ENCODE data around the gene MAP1S.

DNA sequence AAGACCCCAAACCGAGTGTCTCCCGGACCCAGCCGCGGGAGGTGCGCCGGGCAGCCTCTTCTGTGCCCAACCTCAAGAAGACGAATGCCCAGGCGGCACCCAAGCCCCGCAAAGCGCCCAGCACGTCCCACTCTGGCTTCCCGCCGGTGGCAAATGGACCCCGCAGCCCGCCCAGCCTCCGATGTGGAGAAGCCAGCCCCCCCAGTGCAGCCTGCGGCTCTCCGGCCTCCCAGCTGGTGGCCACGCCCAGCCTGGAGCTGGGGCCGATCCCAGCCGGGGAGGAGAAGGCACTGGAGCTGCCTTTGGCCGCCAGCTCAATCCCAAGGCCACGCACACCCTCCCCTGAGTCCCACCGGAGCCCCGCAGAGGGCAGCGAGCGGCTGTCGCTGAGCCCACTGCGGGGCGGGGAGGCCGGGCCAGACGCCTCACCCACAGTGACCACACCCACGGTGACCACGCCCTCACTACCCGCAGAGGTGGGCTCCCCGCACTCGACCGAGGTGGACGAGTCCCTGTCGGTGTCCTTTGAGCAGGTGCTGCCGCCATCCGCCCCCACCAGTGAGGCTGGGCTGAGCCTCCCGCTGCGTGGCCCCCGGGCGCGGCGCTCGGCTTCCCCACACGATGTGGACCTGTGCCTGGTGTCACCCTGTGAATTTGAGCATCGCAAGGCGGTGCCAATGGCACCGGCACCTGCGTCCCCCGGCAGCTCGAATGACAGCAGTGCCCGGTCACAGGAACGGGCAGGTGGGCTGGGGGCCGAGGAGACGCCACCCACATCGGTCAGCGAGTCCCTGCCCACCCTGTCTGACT is 7.9 kb downstream of the MAP1S start:
- TF ChIP-seq, protein P1, sequence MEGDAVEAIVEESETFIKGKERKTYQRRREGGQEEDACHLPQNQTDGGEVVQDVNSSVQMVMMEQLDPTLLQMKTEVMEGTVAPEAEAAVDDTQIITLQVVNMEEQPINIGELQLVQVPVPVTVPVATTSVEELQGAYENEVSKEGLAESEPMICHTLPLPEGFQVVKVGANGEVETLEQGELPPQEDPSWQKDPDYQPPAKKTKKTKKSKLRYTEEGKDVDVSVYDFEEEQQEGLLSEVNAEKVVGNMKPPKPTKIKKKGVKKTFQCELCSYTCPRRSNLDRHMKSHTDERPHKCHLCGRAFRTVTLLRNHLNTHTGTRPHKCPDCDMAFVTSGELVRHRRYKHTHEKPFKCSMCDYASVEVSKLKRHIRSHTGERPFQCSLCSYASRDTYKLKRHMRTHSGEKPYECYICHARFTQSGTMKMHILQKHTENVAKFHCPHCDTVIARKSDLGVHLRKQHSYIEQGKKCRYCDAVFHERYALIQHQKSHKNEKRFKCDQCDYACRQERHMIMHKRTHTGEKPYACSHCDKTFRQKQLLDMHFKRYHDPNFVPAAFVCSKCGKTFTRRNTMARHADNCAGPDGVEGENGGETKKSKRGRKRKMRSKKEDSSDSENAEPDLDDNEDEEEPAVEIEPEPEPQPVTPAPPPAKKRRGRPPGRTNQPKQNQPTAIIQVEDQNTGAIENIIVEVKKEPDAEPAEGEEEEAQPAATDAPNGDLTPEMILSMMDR (IDR thresholded peaks at IDR 0.05; ENCODE audit: poor library complexity, severe bottlenecking) = no peak
- TF ChIP-seq EZH2 (IDR thresholded peaks at IDR 0.05; ENCODE audit: borderline replicate concordance, insufficient read depth, low read length, poor library complexity, severe bottlenecking) (no peak), RAD21 (conservative IDR thresholded peaks at IDR 0.05) (no peak), POLR2AphosphoS5 (IDR thresholded peaks at IDR 0.05) (no peak), EP300 (conservative IDR thresholded peaks at IDR 0.05; ENCODE audit: poor library complexity, severe bottlenecking) (no peak), TAF1 (IDR thresholded peaks at IDR 0.05; ENCODE audit: low read depth) (no peak), SMC3 (conservative IDR thresholded peaks at IDR 0.05; ENCODE audit: poor library complexity) (no peak), MXI1 (conservative IDR thresholded peaks at IDR 0.05; ENCODE audit: poor library complexity, severe bottlenecking) (no peak)
- TF ChIP-seq, protein P2, sequence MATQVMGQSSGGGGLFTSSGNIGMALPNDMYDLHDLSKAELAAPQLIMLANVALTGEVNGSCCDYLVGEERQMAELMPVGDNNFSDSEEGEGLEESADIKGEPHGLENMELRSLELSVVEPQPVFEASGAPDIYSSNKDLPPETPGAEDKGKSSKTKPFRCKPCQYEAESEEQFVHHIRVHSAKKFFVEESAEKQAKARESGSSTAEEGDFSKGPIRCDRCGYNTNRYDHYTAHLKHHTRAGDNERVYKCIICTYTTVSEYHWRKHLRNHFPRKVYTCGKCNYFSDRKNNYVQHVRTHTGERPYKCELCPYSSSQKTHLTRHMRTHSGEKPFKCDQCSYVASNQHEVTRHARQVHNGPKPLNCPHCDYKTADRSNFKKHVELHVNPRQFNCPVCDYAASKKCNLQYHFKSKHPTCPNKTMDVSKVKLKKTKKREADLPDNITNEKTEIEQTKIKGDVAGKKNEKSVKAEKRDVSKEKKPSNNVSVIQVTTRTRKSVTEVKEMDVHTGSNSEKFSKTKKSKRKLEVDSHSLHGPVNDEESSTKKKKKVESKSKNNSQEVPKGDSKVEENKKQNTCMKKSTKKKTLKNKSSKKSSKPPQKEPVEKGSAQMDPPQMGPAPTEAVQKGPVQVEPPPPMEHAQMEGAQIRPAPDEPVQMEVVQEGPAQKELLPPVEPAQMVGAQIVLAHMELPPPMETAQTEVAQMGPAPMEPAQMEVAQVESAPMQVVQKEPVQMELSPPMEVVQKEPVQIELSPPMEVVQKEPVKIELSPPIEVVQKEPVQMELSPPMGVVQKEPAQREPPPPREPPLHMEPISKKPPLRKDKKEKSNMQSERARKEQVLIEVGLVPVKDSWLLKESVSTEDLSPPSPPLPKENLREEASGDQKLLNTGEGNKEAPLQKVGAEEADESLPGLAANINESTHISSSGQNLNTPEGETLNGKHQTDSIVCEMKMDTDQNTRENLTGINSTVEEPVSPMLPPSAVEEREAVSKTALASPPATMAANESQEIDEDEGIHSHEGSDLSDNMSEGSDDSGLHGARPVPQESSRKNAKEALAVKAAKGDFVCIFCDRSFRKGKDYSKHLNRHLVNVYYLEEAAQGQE (IDR thresholded peaks at IDR 0.05; ENCODE audit: borderline replicate concordance) = no peak
